Pancreas (tissue), 10 donors: ENCODE data around the gene ZNF524. TPM values are rescaled to one million over a fixed set of nuclear protein-coding genes. Genes with fewer than 3 reads are reported as not detected.
A peak's percentile ranks its signal among the peaks of the same experiment; 100 is the strongest.
"Not testable (repeated sequence)": the region's sequence is repeated elsewhere in the genome, so short reads cannot be mapped to it uniquely, and the experiment has no call there.

Experiments used
- ATAC-seq, 4 donors: fragments of 200-7000 bp; cut with Tn5 transposase; one replicate each; pipeline versions ENCODE4 v1.8.0 to v1.9.1; 2020; ENCODE audit warnings: mild to moderate bottlenecking in 4 of 4, moderate library complexity in 4 of 4
- DNase-seq, 6 donors: peaks; one replicate each; pipeline ENCODE4 v3.0.0-alpha.2; 2020
- FAIRE-seq: peaks from 2 replicates; lab custom pipeline; 2012; peaks lifted over from hg19 to GRCh38; lab: Jason Lieb, UNC
- H3K27ac ChIP-seq, 4 donors: fragments of 200-600 bp; sonication (generic); 1 replicate in 3 of 4; 2 replicates in 1 of 4; pipeline versions ENCODE4 v1.5.0 to v1.8.0; 2020
- H3K27me3 ChIP-seq, 4 donors: fragments of 200-600 bp; one replicate each; pipeline ENCODE4 v1.8.0; 2021
- H3K36me3 ChIP-seq, 3 donors: fragments of 200-600 bp; sonication (generic) in 1 of 3; one replicate each; pipeline versions ENCODE4 v1.5.0 to v1.8.0; 2020 to 2021
- H3K4me1 ChIP-seq, 3 donors: fragments of 200-600 bp; one replicate each; pipeline ENCODE4 v1.8.0; 2021
- H3K4me3 ChIP-seq, 4 donors: fragments of 200-600 bp; sonication (generic) in 2 of 4; one replicate each; pipeline versions ENCODE4 v1.5.0 to v1.8.0; 2020 to 2021
- H3K9me3 ChIP-seq, 4 donors: fragments of 200-600 bp; one replicate each; pipeline ENCODE4 v1.8.0; 2021
- CTCF ChIP-seq, 4 donors: fragments of 200-600 bp; sonication (generic) in 3 of 4; IDR thresholded peaks; one replicate each; pipeline versions ENCODE4 v1.5.0 to v1.8.0; 2021; ENCODE audit warnings: antibody characterized with exemption in 4 of 4
- WGBS, 2 donors: extraction: QIAGEN DNeasy Blood & Tissue Kit; methylation state at CpG; one replicate each; pipeline ENCODE4 v1.1.7; 2013; 5-methylcytosine and 5-hydroxymethylcytosine counted together
- intact Hi-C, 3 donors: fragments of 100-400 bp; cut with DNase I; formaldehyde crosslinking; loops; one replicate each; pipeline versions ENCODE4 v1.11.1 to v1.14.2; 2022
- polyA plus RNA-seq, 2 donors: library from polyadenylated mRNA; stranded (reverse); fragments of 200-250 nt; gene quantifications; one replicate each; pipeline ENCODE4 v1.2.3, GENCODE V29; 2013
- total RNA-seq, 6 donors: library from RNA; stranded (reverse); fragmentation: NEBNext Ultra II Directional in 4 of 6; extraction: Animal tissue kit (Norgen Biotek cat#: 25700) in 4 of 6; gene quantifications; one replicate each; pipeline versions ENCODE4 v1.2.1 to v1.2.4, GENCODE V29; 2021 to 2023
- donor health status: healthy with polysubstance abuse.
- donor health status: DM: no; HTN: no; CAD: no; lungs with moderate emphysema.
- donor health status: DM: no; HTN: no; CAD: no.
- donor health status: control.
- donor health status: control.
- donor health status: Bipolar disorder and iron deficiency.
- donor health status: DM: yes; HTN: yes; CAD: no.
- donor health status: DM: no; HTN: no; CAD: no.
- donor health status: DM: no; HTN: no; CAD: no.
- donor health status: DM: yes; HTN: yes; CAD: no.

Gene ZNF524
- total and polyA plus RNA-seq, 8 donors = 17.1 to 79.4 (median 33.1) TPM

DNA sequence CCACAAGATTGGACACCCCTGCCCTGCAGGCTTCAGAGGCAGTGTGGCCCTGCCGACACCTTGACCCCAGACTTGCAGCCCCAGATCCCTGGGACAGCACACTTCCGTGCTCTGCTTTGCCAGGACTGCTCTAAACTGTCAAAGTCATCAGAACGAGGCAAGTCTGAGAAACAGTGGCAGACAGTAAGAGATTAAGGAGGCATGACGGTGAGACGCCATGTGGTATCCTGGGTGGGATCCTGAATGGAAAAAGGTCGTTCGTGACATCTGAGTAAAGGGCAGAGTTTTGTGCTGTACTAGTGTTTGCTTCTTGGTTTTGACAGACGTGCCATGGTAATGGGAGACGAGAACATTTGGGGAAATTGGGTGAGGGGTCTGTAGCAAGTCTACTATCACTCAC is 33.3 kb upstream of the ZNF524 start:
- Histone ChIP-seq H3K4me3 (no peak overlapping the region), H3K36me3 (no peaks in the 10 kb centered on the region), H3K27ac (no peak overlapping the region), H3K27me3 (no peaks in the 10 kb centered on the region), H3K9me3 (no peaks in the 10 kb centered on the region), H3K4me1 (no peaks in the 10 kb centered on the region)
- WGBS, 2 donors = 42 to 46% methylated on average over 9 of the region's 9 CpGs
- DNase-seq (no peak), ATAC-seq (no peak), FAIRE-seq (no peak)
- no peak for TF ChIP-seq CTCF (IDR thresholded peaks at IDR 0.05)
- intact Hi-C loops = no loop called here

DNA sequence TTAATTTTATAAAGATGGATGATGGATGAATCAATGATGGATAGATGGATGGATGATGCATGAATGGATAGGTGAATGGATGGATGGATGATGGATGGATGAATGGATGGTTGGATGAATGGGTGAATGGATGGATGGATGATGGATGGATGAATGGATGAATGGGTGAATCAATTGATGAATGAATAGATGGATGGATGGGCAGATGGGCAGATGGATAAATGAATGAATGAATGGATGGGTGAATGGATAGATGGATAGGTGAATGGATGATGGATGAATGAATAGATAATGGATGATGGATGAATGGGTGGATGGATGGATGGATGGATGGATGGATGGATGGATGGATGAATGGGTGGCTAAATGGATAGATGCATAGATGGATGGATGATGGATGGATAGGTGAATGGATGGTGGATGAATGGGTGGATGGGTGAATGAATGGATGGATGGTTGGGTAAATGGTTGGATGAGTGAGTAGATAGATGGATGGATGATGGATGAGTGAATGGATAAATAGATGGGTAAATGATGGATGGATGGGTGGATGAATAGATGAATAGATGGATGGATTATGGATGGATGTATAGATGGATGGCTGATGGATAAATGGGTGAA is 32.3 kb upstream of the ZNF524 start:
- FAIRE-seq (no peak), DNase-seq (no peak), ATAC-seq (no peak)
- Histone ChIP-seq H3K27ac (no peak overlapping the region), H3K4me1 (no peaks in the 10 kb centered on the region), H3K27me3 (no peaks in the 10 kb centered on the region), H3K9me3 (no peaks in the 10 kb centered on the region), H3K36me3 (no peaks in the 10 kb centered on the region), H3K4me3 (no peak overlapping the region)
- intact Hi-C loops = no loop called here
- TF ChIP-seq CTCF (IDR thresholded peaks at IDR 0.05) = no peak

DNA sequence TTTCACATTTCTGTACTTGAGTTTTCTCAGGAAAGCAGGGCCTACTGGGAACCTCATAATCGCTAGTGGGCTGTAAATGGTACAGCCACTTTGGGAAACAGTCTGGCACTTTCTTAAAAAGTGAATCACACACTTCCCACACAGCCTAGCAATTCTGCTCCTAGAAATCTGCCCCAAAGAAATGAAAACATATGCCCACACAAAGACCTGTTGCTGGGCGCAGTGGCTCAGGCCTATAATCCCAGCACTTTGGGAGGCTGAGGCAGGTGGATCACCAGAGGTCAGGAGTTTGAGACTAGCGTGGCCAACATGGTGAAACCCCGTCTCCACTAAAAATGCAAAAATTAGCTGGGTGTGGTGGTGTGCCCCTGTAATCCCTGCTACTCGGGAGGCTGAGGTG is 30.6 kb upstream of the ZNF524 start:
- intact Hi-C loops, H3K9me3 ChIP-seq, H3K36me3 ChIP-seq, ATAC-seq, DNase-seq, H3K27me3 ChIP-seq, FAIRE-seq, H3K4me1 ChIP-seq, H3K4me3 ChIP-seq, H3K27ac ChIP-seq: not testable (repeated sequence)
- WGBS, 2 donors = 81 to 92% methylated on average over 5 of the region's 5 CpGs

GRCh38 chr19:55573929-55574328 is 26.2 kb upstream of the ZNF524 start:
- H3K9me3 ChIP-seq, H3K4me3 ChIP-seq, H3K4me1 ChIP-seq, FAIRE-seq, intact Hi-C loops, H3K27me3 ChIP-seq, H3K27ac ChIP-seq, ATAC-seq, DNase-seq: not testable (repeated sequence)
- peaks cover 0 to 13% (median 0%) of the 10 kb centered on the region in 3 donors for H3K36me3 ChIP-seq
- 73 to 85% methylated on average over 6 of the region's 6 CpGs for WGBS, 2 donors

DNA sequence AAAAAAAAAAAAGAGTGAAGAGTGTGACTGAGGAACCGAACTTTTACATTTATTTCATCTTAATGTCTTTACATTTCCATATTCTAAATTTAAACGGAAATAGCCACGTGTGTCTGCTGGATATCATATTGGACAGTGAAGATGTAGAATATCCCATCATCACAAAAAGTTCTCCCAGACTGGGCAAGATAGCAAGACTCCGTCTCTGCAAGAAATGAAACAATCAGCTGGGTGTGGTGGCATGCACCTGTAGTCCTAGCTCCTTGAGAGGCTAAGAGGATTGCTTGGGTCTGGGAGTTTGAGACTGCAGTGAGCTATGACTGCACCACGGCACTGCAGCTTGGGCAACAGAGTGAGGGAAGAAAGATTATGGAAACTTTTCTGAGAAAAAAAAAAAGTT is 23.3 kb upstream of the ZNF524 start:
- Histone ChIP-seq H3K4me1 (peaks cover 5 to 6% (median 5%) of the 10 kb centered on the region in 3 donors), H3K4me3 (no peak overlapping the region), H3K36me3 (peaks cover 0 to 13% (median 0%) of the 10 kb centered on the region in 3 donors), H3K9me3 (no peaks in the 10 kb centered on the region), H3K27ac (no peak overlapping the region), H3K27me3 (no peaks in the 10 kb centered on the region)
- DNase-seq (no peak), ATAC-seq (no peak), FAIRE-seq (no peak)
- intact Hi-C loops = no loop called here
- 78 to 90% methylated on average over 5 of the region's 5 CpGs for WGBS, 2 donors
- TF ChIP-seq CTCF (IDR thresholded peaks at IDR 0.05) = no peak

DNA sequence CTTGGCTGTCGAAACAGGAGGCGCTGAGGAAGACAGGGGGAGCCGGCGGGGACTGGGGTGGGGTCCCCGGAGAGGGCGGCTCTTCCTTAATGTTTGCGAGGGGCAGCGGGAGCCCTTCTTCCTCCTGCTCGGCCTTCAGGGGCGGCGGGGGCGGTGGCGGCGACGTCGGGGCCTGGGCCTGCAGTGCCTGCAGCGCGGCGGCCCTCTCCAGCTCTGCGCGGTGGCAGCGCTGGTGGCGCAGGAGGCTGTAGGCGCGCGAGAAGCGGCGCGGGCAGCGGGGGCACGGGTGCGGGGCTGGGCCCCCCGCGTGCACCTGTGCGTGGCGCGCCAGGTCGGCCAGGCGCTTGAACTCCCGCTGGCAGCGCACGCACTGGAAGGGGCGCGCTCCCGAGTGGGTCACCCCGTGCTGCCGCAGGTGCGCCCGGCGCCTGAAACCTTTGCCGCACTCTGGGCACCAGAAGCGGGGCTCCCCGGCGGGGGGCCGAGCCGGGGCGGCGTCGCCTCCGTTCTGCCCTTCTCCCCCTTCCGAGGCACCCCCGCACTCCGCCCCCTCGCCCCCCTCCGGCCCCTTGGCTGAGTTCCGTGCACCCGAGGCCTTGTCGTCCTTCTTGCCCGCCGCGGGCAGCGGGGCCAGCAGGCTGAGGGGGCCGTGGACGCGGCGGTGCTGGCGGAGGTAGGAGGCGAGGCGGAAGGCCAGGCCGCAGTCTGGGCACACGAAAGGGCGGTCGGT is 21.9 kb upstream of the ZNF524 start:
- TF ChIP-seq CTCF (IDR thresholded peaks at IDR 0.05) = no peak
- H3K9me3 ChIP-seq = no peaks in the 10 kb centered on the region
- 94 to 95% methylated on average over 67 to 83 of the region's 83 CpGs for WGBS, 2 donors
- intact Hi-C loops = no loop called here
- no peak for FAIRE-seq
- peak in 1 of 6 donors; percentile 42 for DNase-seq
- H3K4me3 ChIP-seq = no peak overlapping the region
- ATAC-seq = no peak
- H3K27ac ChIP-seq = no peak overlapping the region
- H3K4me1 ChIP-seq = peaks cover 5 to 10% (median 8%) of the 10 kb centered on the region in 3 donors
- H3K36me3 ChIP-seq = peaks cover 0 to 13% (median 0%) of the 10 kb centered on the region in 3 donors
- H3K27me3 ChIP-seq = no peaks in the 10 kb centered on the region
